IMR-90 (cell line): ENCODE measurements around the gene KLHDC2. TPM values are rescaled to one million over a fixed set of nuclear protein-coding genes. Genes with fewer than 3 reads are reported as not detected.

Experiments
- ATAC-seq: fragments of 200-7000 bp; cut with Tn5 transposase; 2 replicates; pipeline ENCODE4 v1.9.1; 2020; ENCODE audit warnings: low read depth, mild to moderate bottlenecking, moderate library complexity
- BruUV-seq: library from RNA; stranded (reverse); fragments of 400-500 nt; replicated peaks from 2 replicates; lab custom pipeline; 2021; lab: Mats Ljungman, UMichigan
- CTCF ChIA-PET: fragments of 300-600 bp; formaldehyde crosslinking; extraction: SDS; loops from one replicate; lab custom pipeline; 2021; ENCODE audit warnings: antibody characterized with exemption; lab: Yijun Ruan, JAX
- POLR2A ChIA-PET: fragments of 300-600 bp; sonication (Branson Sonifier 250); formaldehyde crosslinking; loops from one replicate; lab custom pipeline; 2022; ENCODE audit warnings: antibody characterized with exemption; ENCODE audit not compliant: unreplicated experiment; lab: Charles Lee
- DNase-seq: peaks from one replicate; pipeline ENCODE4 v3.0.0; 2013
- H2AFZ ChIP-seq: replicated peaks from 2 replicates; pipeline ENCODE3; 2013; ENCODE audit warnings: low read length, mild to moderate bottlenecking; ENCODE audit not compliant: poor library complexity
- H2AK5ac ChIP-seq: 2 replicates; pipeline ENCODE4 v1.6.1; 2013; ENCODE audit warnings: low read depth, low read length, inconsistent platforms
- H2AK9ac ChIP-seq: replicated peaks from 2 replicates; pipeline ENCODE3; 2013; ENCODE audit warnings: mild to moderate bottlenecking, low read depth, low read length, moderate library complexity; ENCODE audit not compliant: poor library complexity
- H2BK120ac ChIP-seq: 2 replicates; pipeline ENCODE4 v1.6.1; 2013; ENCODE audit warnings: low read depth, low read length, inconsistent platforms
- H2BK15ac ChIP-seq: 3 replicates; pipeline ENCODE4 v1.6.1; 2013; ENCODE audit warnings: low read depth, low read length, inconsistent platforms
- H2BK20ac ChIP-seq: 2 replicates; pipeline ENCODE4 v1.6.1; 2013; ENCODE audit warnings: low read depth, mild to moderate bottlenecking, inconsistent platforms, low read length, moderate library complexity
- H2BK5ac ChIP-seq: 2 replicates; pipeline ENCODE4 v1.6.1; 2013; ENCODE audit warnings: mild to moderate bottlenecking, low read depth, low read length, inconsistent platforms; ENCODE audit not compliant: poor library complexity, severe bottlenecking
- H3K14ac ChIP-seq: replicated peaks from 2 replicates; pipeline ENCODE4 v1.6.1; 2013; ENCODE audit warnings: low read depth, low read length, inconsistent platforms
- H3K18ac ChIP-seq: 2 replicates; pipeline ENCODE4 v1.6.1; 2013; ENCODE audit warnings: low read depth, low read length, control low read depth
- H3K23ac ChIP-seq: 2 replicates; pipeline ENCODE4 v1.6.1; 2013; ENCODE audit warnings: low read depth, low read length, inconsistent platforms
- H3K27ac ChIP-seq: 2 replicates; pipeline ENCODE4 v1.5.1; 2013; ENCODE audit warnings: mild to moderate bottlenecking, control low read depth, low read length; ENCODE audit not compliant: insufficient read depth
- H3K27me3 ChIP-seq: 2 replicates; pipeline ENCODE4 v1.6.1; 2013; ENCODE audit warnings: low read length; ENCODE audit not compliant: control insufficient read depth, insufficient read depth
- H3K36me3 ChIP-seq: 2 replicates; pipeline ENCODE4 v1.6.1; 2013; ENCODE audit warnings: low read length, mixed read lengths; ENCODE audit not compliant: control insufficient read depth, insufficient read depth
- H3K4ac ChIP-seq: 2 replicates; pipeline ENCODE4 v1.6.1; 2013; ENCODE audit warnings: low read depth, low read length, inconsistent platforms
- H3K4me1 ChIP-seq: 2 replicates; pipeline ENCODE4 v1.6.1; 2013; ENCODE audit warnings: low read length, mixed read lengths; ENCODE audit not compliant: control insufficient read depth, insufficient read depth
- H3K4me2 ChIP-seq: 2 replicates; pipeline ENCODE4 v1.6.1; 2013; ENCODE audit warnings: low read depth, mild to moderate bottlenecking, control low read depth, low read length, moderate library complexity
- H3K4me3 ChIP-seq: 2 replicates; pipeline ENCODE4 v1.5.1; 2013; ENCODE audit warnings: low read depth, mild to moderate bottlenecking, control low read depth, low read length, moderate library complexity; ENCODE audit not compliant: insufficient read depth
- H3K56ac ChIP-seq: 2 replicates; pipeline ENCODE4 v1.6.1; 2013; ENCODE audit warnings: low read length, inconsistent platforms; ENCODE audit not compliant: insufficient read depth; ENCODE audit errors: extremely low read depth
- H3K79me1 ChIP-seq, 2 experiments: 2 replicates each; pipeline ENCODE4 v1.6.1; 2013; ENCODE audit warnings: low read length in 2 of 2, inconsistent platforms in 1 of 2, low read depth in 1 of 2
- H3K9ac ChIP-seq: 2 replicates; pipeline ENCODE4 v1.6.1; 2013; ENCODE audit warnings: low read depth, low read length, control low read depth
- H3K9me1 ChIP-seq: 2 replicates; pipeline ENCODE4 v1.6.1; 2013; ENCODE audit warnings: low read length, inconsistent platforms; ENCODE audit not compliant: insufficient read depth
- H3K9me3 ChIP-seq: 2 replicates; pipeline ENCODE4 v1.6.1; 2013; ENCODE audit warnings: low read length; ENCODE audit not compliant: control insufficient read depth, insufficient read depth
- H4K20me1 ChIP-seq: 2 replicates; pipeline ENCODE4 v1.6.1; 2013; ENCODE audit warnings: low read length, inconsistent platforms; ENCODE audit not compliant: insufficient read depth
- H4K5ac ChIP-seq: 2 replicates; pipeline ENCODE4 v1.6.1; 2013; ENCODE audit warnings: mild to moderate bottlenecking, low read depth, low read length, control low read depth
- H4K8ac ChIP-seq, 2 experiments: 2 replicates each; pipeline ENCODE4 v1.6.1; 2013; ENCODE audit warnings: low read depth in 2 of 2, low read length in 2 of 2, control low read depth in 1 of 2, inconsistent platforms in 1 of 2
- H4K91ac ChIP-seq: 2 replicates; pipeline ENCODE4 v1.6.1; 2013; ENCODE audit warnings: low read depth, low read length, inconsistent platforms; ENCODE audit not compliant: insufficient read depth
- FOS ChIP-seq: fragments of 150-350 bp; IDR thresholded peaks from 2 replicates; pipeline ENCODE4 v1.6.1; 2016; ENCODE audit warnings: low read depth, low read length
- MAFK ChIP-seq: IDR thresholded peaks from 2 replicates; pipeline ENCODE4 v1.6.1; 2012; ENCODE audit warnings: low read depth, low read length, improper control_type of control experiment
- WGBS, 2 experiments: methylation state at CpG; one replicate each; pipeline versions ENCODE4 v1.1.5 to v1.1.7; 2013; ENCODE audit warnings: missing lambda C conversion rate in 2 of 2; ENCODE audit not compliant: insufficient read length in 1 of 2; ENCODE audit errors: extremely low coverage in 2 of 2; 5-methylcytosine and 5-hydroxymethylcytosine counted together
- dilution Hi-C: fragments of 300-500 bp; cut with HindIII; formaldehyde crosslinking; loops from one replicate; pipeline ENCODE4 v1.14.3; 2018; ENCODE audit warnings: low sequenced_read_pairs; ENCODE audit not compliant: unreplicated experiment
- in situ Hi-C: fragments of 300-500 bp; cut with MboI; formaldehyde crosslinking; loops from 3 replicates; pipeline ENCODE4 v1.14.3; 2019; ENCODE audit warnings: low sequenced_read_pairs, inconsistent platforms, mixed read lengths
- intact Hi-C: fragments of 100-400 bp; cut with micrococcal nuclease; formaldehyde crosslinking; loops from 2 replicates; pipeline ENCODE4 v1.10.0; 2022
- polyA plus RNA-seq, 3 experiments: library from polyadenylated mRNA; depleted of rRNA; stranded (reverse); fragments of >200 nt; gene quantifications; 2 replicates each; pipeline ENCODE4 v1.2.3, GENCODE V29; 2012; ENCODE audit warnings: low replicate concordance in 1 of 3
- total RNA-seq: library from RNA; depleted of rRNA; stranded (reverse); fragments of >200 nt; gene quantifications from 2 replicates; pipeline ENCODE4 v1.2.3, GENCODE V29; 2012

Gene KLHDC2
- total and polyA plus RNA-seq, 2 of the 4 experiments (the other 2 are of a cell fraction): 29.2 to 41.8 TPM

- no peak overlapping the region for H3K4me2 ChIP-seq
- H3K79me1 ChIP-seq: peaks cover 0 to 12% of the 10 kb centered on the region in 2 experiments
- no peaks in the 10 kb centered on the region for H4K20me1 ChIP-seq
- intact Hi-C loops: loop anchor here (5.0 kb wide), 1 partner anchor 49 kb away; no protein-coding TSS in a partner anchor
- no peak overlapping the region for H2BK5ac ChIP-seq
- no peak overlapping the region for H3K14ac ChIP-seq
- dilution Hi-C loops: no loop called here
- no peak overlapping the region for H3K56ac ChIP-seq
- H2BK120ac ChIP-seq: no peak overlapping the region
- no peak overlapping the region for H3K9ac ChIP-seq
- no peaks in the 10 kb centered on the region for H3K9me1 ChIP-seq
- CTCF ChIA-PET: interaction anchor here (0.6 to 0.7 kb wide), 2 partner anchors 16 to 159 kb away, joined by 4 read pairs; partner anchors contain the start of gene KLHDC2
- no peaks in the 10 kb centered on the region for H3K4me1 ChIP-seq
- POLR2A ChIA-PET: no interaction called here
- no peak overlapping the region for H2BK15ac ChIP-seq
- H2AFZ ChIP-seq: no peak overlapping the region
- no peaks in the 10 kb centered on the region for H3K27me3 ChIP-seq
- H2AK9ac ChIP-seq: no peak overlapping the region
- H3K4ac ChIP-seq: no peak overlapping the region
- no peak overlapping the region for H3K27ac ChIP-seq
- ATAC-seq: no peak
- H4K91ac ChIP-seq: no peak overlapping the region
- H3K4me3 ChIP-seq: no peak overlapping the region
- H4K8ac ChIP-seq: no peak overlapping the region
- no peak overlapping the region for H4K5ac ChIP-seq
- DNase-seq: no peak
- no TSS peak for BruUV-seq
- no CpG with 5 or more reads among the region's 3 CpGs for WGBS, 2 experiments
- no peak overlapping the region for H3K23ac ChIP-seq
- H2BK20ac ChIP-seq: no peak overlapping the region
- no peaks in the 10 kb centered on the region for H3K9me3 ChIP-seq
- no peak overlapping the region for H3K18ac ChIP-seq
- H2AK5ac ChIP-seq: no peak overlapping the region
- peak; percentile 69 for TF ChIP-seq MAFK
- TF ChIP-seq FOS: no peak
- in situ Hi-C loops: no loop called here
- H3K36me3 ChIP-seq: peaks cover 56% of the 10 kb centered on the region
Observed at GRCh38 chr14:49783394-49784014, 15.6 kb downstream of the KLHDC2 start.
